ENCODE results near the gene SLC25A17. TPM values are rescaled to one million over a fixed set of nuclear protein-coding genes. Genes with fewer than 3 reads are reported as not detected.
"Not testable (repeated sequence)": the region's sequence is repeated elsewhere in the genome, so short reads cannot be mapped to it uniquely, and the experiment has no call there.

The SLC25A17 gene
- total RNA-seq (10 to 100 TPM in 2 of 5 donors, 1 to 10 TPM in 2, not detected in 1; 4.6 to 27.0 (median 14.7) TPM), polyA plus RNA-seq (10 to 100 TPM; 10.4 to 13.4 (median 10.7) TPM)
- long read RNA-seq, donor 1, partial matches to known transcripts = 0 of 1 reads
- long read RNA-seq, donor 1, other reads (novel, unspliced or antisense) = 0 of 1 reads
- long read RNA-seq, donor 2, partial matches to known transcripts = 0 of 3 reads
- long read RNA-seq, donor 2, other reads (novel, unspliced or antisense) = 0 of 3 reads
- long read RNA-seq, donor 3, partial matches to known transcripts = 0 of 3 reads
- long read RNA-seq, donor 3, other reads (novel, unspliced or antisense) = 0 of 3 reads
- long read RNA-seq, donor 4 = 0 reads
- long read RNA-seq, donor 5, partial matches to known transcripts = 0 of 2 reads
- long read RNA-seq, donor 5, other reads (novel, unspliced or antisense) = 0 of 2 reads
- long read RNA-seq, donor 6, transcript SLC25A17-210 (9 exons, 2,262 nt) = major isoform, 8 of 12 reads
- long read RNA-seq, donor 6, partial matches to known transcripts = 0 of 12 reads
- long read RNA-seq, donor 6, other reads (novel, unspliced or antisense) = 0 of 12 reads
- long read RNA-seq, donor 7, partial matches to known transcripts = 0 of 5 reads
- long read RNA-seq, donor 7, other reads (novel, unspliced or antisense) = 0 of 5 reads
- long read RNA-seq, donor 8, transcript SLC25A17-210 (9 exons, 2,262 nt) = major isoform, 6 of 6 reads
- long read RNA-seq, donor 8, partial matches to known transcripts = 0 of 6 reads
- long read RNA-seq, donor 8, other reads (novel, unspliced or antisense) = 0 of 6 reads
- long read RNA-seq, donor 9, partial matches to known transcripts = 0 of 1 reads
- long read RNA-seq, donor 9, other reads (novel, unspliced or antisense) = 0 of 1 reads
- long read RNA-seq, donor 10 = 0 reads

DNA sequence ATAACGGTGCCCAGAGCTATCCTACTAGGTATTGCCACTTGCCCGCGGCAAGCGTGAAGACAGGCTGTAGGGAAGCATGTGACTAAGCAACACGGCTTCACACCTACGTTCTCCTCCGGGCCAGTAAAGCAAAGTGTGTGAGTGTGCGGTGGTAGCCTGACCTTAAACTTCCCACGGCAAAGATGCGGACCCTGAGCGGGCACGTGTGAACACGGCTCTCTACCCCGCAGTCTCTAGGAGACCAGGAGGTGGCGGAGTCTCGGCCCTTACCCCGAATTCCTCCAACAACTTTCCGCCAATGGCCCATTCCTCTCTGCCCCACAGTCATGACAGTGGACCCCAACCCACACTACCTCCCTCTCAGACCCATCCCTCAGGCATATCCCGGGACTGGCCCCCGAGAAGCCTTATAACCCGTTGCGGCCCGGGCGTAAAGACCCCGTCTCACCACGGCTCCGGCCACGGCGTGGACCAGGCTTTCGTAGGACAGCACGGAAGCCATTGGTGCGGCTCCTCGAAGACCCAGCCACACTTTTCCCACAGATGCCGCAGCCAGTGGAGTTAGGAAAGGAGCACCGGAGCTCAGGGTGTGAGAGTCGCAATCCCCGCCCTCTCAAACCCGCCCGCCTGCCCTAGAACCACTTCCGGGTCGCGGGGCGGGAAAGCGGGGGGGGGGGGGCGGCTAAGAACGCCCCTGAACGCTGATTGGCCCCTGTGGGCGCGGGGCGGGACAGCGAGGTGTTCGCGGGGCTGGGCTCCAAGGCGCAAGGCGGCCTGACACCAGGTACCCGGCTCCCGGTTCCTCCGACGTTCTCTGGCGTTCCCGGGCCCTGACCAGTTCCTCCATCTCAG lies at the start of gene SLC25A17:
SLC25A17 (minus strand) TSS at position 600 of the 852 bp plus-strand sequence; CDS start at position 502, 98 bp downstream.
- Histone ChIP-seq H3K4me1 (peaks cover 19 to 52% (median 27%) of the 10 kb centered on the region in 4 donors), H3K9me3 (no peaks in the 10 kb centered on the region), H3K4me3 (peak within 1 kb of the TSS; percentile 83 to 94 (median 90)), H3K27me3 (no peaks in the 10 kb centered on the region), H3K36me3 (peaks cover 0 to 20% (median 8%) of the 10 kb centered on the region in 4 donors), H3K27ac (peak within 1 kb of the TSS; percentile 73 to 88 (median 82))
- peak; percentile 93 to 96 for DNase-seq
- 0 to 1% (median 0%) methylated on average over 45 to 61 of the region's 61 CpGs for WGBS, 5 donors
- TF ChIP-seq POLR2A (IDR thresholded peaks at IDR 0.05) = no peak
- TF ChIP-seq CTCF (IDR thresholded peaks at IDR 0.05) = peak in 5 of 7 experiments; percentile 15 to 39 (median 25)
- TF ChIP-seq EP300 (IDR thresholded peaks at IDR 0.05) = no peak
- peak in 2 of 3 donors; percentile 28 to 47 for TF ChIP-seq POLR2AphosphoS5 (IDR thresholded peaks at IDR 0.05)
- intact Hi-C loops (cut with DNase I; ENCODE audit: low total_unique reads) = no loop called here

DNA sequence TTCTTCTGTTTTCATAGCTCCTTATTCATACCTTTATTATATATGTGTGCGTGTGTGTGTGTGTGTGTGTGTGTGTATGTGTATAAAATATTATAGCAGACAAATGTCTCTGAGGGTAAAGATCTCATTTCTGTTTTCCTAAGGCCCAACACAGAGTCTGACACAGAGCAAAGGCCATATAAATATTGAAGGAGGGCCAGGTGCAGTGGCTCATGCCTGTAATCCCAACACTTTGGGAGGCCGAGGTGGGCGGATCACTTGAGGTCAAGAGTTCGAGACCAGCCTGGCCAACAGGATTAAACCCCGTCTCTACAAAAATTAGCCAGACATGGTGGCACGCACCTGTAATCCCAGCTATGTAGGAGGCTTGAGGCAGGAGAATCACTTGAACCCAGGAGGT lies 49.2 kb upstream of the SLC25A17 start:
- not testable (repeated sequence) for H3K27ac ChIP-seq

DNA sequence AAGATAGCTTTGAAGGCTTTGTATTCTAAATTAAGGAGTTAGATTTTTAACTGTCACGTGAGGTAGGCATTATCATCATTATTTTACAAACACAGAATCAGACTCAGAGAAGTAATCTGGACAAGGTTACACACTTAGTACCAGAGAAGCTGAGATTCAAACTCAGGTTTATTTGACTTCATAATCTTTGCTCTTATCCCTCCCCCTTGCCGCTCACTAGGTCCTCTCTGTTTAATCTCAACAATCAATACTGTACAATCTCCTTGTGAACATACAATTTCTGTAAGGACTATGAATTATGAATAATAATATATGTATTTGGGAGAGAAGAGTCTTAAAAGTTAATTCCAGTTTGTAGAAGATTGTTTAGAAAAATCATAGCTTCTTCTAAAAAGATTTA lies 48.0 kb upstream of the SLC25A17 start:
- intact Hi-C loops (cut with DNase I; ENCODE audit: low total_unique reads) = no loop called here
- H3K4me1 ChIP-seq = peaks cover 0 to 18% (median 5%) of the 10 kb centered on the region in 4 donors
- no peaks in the 10 kb centered on the region for H3K9me3 ChIP-seq
- DNase-seq = no peak
- no peak overlapping the region for H3K27ac ChIP-seq
- no peaks in the 10 kb centered on the region for H3K27me3 ChIP-seq
- WGBS, 5 donors = 32 to 60% (median 51%) methylated on average over 2 of the region's 2 CpGs
- no peak overlapping the region for H3K4me3 ChIP-seq
- H3K36me3 ChIP-seq = peaks cover 8 to 31% (median 27%) of the 10 kb centered on the region in 4 donors
- TF ChIP-seq EP300 (IDR thresholded peaks at IDR 0.05) = no peak
- no peak for TF ChIP-seq POLR2A (IDR thresholded peaks at IDR 0.05)
- no peak for TF ChIP-seq POLR2AphosphoS5 (IDR thresholded peaks at IDR 0.05)
- no peak for TF ChIP-seq CTCF (IDR thresholded peaks at IDR 0.05)

More for the DNA sequence above, 49.2 kb upstream of the SLC25A17 start:
- Histone ChIP-seq H3K36me3 (peaks cover 11 to 35% (median 33%) of the 10 kb centered on the region in 4 donors), H3K4me1 (peaks cover 0 to 13% (median 5%) of the 10 kb centered on the region in 4 donors)
- DNase-seq; intact Hi-C loops (cut with DNase I; ENCODE audit: low total_unique reads); H3K4me3 ChIP-seq; H3K27me3 ChIP-seq; H3K9me3 ChIP-seq: not testable (repeated sequence)
- WGBS, 5 donors = 61 to 77% (median 73%) methylated on average over 6 of the region's 6 CpGs

GRCh38 chr22:40862537-40862936 lies 43.4 kb upstream of the SLC25A17 start:
- peaks cover 11 to 32% (median 21%) of the 10 kb centered on the region in 4 donors for H3K4me1 ChIP-seq
- WGBS, 5 donors = 38 to 68% (median 59%) methylated on average over 2 of the region's 2 CpGs
- DNase-seq = no peak
- H3K27me3 ChIP-seq = no peaks in the 10 kb centered on the region
- H3K9me3 ChIP-seq = no peaks in the 10 kb centered on the region
- TF ChIP-seq EP300 (IDR thresholded peaks at IDR 0.05) (no peak), POLR2A (IDR thresholded peaks at IDR 0.05) (no peak), CTCF (IDR thresholded peaks at IDR 0.05) (no peak), POLR2AphosphoS5 (IDR thresholded peaks at IDR 0.05) (no peak)
- intact Hi-C loops (cut with DNase I; ENCODE audit: low total_unique reads) = no loop called here
- H3K4me3 ChIP-seq = no peak overlapping the region
- peaks cover 0 to 23% (median 20%) of the 10 kb centered on the region in 4 donors for H3K36me3 ChIP-seq
- H3K27ac ChIP-seq = no peak overlapping the region
